Muscle layer of duodenum (tissue), 2 donors: ENCODE data around the gene TTC7B.
"Not testable (repeated sequence)": the region's sequence is repeated elsewhere in the genome, so short reads cannot be mapped to it uniquely, and the experiment has no call there.

Experiments
- H3K27ac ChIP-seq: one replicate; pipeline ENCODE4 v1.7.0; 2013; ENCODE audit warnings: mild to moderate bottlenecking, low read length
- H3K27me3 ChIP-seq: one replicate; pipeline ENCODE4 v1.7.0; 2013; ENCODE audit warnings: low read depth, mild to moderate bottlenecking, control low read depth, low read length
- H3K36me3 ChIP-seq, 2 donors: one replicate each; pipeline ENCODE4 v1.7.0; 2013; ENCODE audit warnings: low read length in 2 of 2, control low read depth in 1 of 2, mild to moderate bottlenecking in 1 of 2; ENCODE audit not compliant: insufficient read depth in 2 of 2, control insufficient read depth in 1 of 2
- H3K4me1 ChIP-seq, 2 donors: one replicate each; pipeline ENCODE4 v1.7.0; 2013; ENCODE audit warnings: low read length in 2 of 2, mild to moderate bottlenecking in 2 of 2, control low read depth in 1 of 2, moderate library complexity in 1 of 2; ENCODE audit not compliant: insufficient read depth in 2 of 2, control insufficient read depth in 1 of 2
- H3K4me3 ChIP-seq, 2 donors: one replicate each; pipeline ENCODE4 v1.7.0; 2013; ENCODE audit warnings: low read length in 2 of 2, low read depth in 1 of 2, mild to moderate bottlenecking in 1 of 2
- H3K9me3 ChIP-seq, 2 donors: one replicate each; pipeline ENCODE4 v1.7.0; 2013; ENCODE audit warnings: low read length in 2 of 2, control low read depth in 1 of 2, mild to moderate bottlenecking in 1 of 2; ENCODE audit not compliant: control insufficient read depth in 1 of 2
- donor health status: healthy.

The TTC7B gene

DNA sequence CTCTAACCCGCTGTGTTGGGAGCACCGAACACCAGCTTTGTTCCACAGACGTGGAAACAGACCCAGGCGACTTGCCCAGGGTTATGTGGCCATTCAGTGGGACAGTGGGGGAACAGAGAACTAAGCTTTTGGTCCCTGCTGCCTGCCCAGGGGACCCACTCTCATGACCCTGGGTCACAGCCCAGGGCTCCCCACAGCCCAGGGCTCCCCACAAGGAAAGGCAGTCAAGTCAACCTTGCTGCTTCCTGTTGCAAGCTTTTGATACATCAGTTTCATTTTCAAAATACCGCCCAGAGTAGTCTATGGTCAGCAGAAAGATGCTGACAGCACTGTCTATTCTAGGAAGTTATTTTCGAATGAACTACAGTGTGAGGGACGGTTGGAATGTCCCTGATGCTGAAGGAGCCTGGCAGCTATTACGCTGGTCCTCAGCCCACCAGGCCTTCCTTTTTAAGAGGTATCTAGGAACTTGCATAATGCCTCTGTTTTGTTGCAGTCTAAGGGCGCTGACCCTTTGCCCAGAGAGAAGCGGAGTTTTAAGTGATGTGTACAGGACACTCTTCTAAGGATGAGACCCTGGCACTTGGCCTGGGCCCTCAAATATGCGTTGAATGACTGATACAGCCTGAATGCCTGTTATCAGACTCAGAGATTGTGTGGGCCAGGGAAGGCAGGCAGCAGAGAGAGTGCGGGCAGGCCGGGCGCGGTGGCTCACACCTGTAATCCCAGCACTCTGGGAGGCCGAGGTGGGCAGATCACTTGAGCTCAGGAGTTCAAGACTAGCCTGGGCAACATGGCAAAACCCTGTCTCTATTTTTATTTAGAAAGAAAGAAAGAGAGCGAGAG, 12.6 kb upstream of the TTC7B start:
- Histone ChIP-seq H3K4me3 (peak overlapping the region; percentile 48 to 65), H3K36me3 (no peaks in the 10 kb centered on the region), H3K9me3 (peaks cover 0 to 3% of the 10 kb centered on the region in 2 donors), H3K27ac (peak overlapping the region; percentile 95), H3K4me1 (peaks cover 5 to 7% of the 10 kb centered on the region in 2 donors), H3K27me3 (no peaks in the 10 kb centered on the region)

DNA sequence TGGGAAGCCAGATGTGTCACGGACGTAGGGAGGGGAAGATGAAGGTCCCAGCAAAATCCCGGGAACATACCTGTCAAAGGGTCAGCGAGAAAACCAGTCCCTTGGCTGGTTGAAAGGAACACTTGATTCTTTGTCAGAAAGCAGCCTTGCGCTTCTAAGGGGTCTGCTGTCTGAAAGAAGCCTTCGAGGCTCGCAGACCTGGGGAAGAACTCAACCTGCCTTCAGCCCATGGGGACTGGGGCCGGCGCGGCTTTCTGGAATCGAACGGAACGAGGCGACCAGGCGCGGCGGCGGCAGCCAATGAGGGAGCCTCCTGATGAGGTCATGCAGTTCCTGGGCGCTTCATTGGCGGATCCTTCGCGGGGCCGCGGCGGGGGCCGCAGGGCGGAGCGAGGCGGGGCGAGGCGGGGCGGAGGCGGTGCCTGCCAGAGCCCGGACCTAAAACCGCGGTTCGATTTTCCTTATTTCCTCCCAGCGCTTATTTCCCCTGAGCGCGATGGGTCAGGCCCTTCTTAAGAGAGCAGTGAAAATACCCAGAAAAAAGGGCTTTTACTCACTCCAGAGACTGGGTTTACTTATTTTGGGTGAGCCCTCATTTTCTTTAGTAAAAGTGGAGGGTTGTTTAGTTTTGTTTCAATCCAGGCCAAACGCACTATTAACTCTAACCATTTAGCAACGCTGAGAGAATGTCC, 11.8 kb upstream of the TTC7B start:
- H3K9me3 ChIP-seq = peaks cover 0 to 3% of the 10 kb centered on the region in 2 donors
- peak overlapping the region; percentile 95 for H3K27ac ChIP-seq
- peak overlapping the region; percentile 48 to 70 for H3K4me3 ChIP-seq
- no peaks in the 10 kb centered on the region for H3K36me3 ChIP-seq
- no peaks in the 10 kb centered on the region for H3K27me3 ChIP-seq
- peaks cover 5 to 7% of the 10 kb centered on the region in 2 donors for H3K4me1 ChIP-seq

DNA sequence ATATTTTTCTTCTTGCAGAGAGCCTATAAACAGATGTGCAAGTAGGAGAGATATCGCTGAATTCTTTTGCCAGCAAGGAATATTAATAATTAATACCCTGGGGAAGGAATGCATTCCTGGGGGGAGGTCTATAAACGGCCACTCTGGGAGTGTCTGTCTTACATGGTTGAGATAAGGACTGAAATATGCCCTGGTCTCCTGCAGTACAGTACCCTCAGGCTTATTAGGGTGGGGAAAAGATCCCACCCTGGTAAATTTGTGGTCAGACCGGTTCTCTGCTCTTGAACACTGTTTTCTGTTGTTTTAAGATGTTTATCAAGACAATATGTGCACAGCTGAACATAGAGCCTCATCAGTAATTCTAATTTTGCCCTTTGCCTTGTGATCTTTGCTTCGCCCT, 7.3 kb upstream of the TTC7B start:
- not testable (repeated sequence) for H3K9me3 ChIP-seq, H3K36me3 ChIP-seq, H3K27ac ChIP-seq, H3K27me3 ChIP-seq, H3K4me1 ChIP-seq, H3K4me3 ChIP-seq

DNA sequence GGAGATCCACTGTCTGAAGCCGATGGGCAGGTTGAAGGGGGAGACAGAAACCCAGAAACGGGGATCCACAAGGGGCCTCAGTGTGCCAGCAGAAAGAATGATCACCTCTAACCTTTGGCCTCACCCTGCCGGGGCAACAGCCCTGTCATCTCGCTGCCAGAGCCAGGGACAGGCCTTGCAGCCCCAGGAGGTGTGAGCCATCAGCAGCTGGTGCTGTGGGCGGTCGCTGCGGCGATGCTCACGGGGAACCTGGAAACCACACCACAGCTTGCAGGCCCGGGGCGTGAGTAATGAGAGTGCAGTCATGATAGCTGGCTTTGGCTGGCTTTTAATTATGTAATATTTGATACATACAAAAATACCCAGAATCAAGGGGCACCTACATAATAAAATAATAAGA, 4.7 kb upstream of the TTC7B start:
- H3K4me3 ChIP-seq = no peak overlapping the region
- no peaks in the 10 kb centered on the region for H3K27me3 ChIP-seq
- peaks cover 0 to 3% of the 10 kb centered on the region in 2 donors for H3K9me3 ChIP-seq
- H3K4me1 ChIP-seq = no peaks in the 10 kb centered on the region
- H3K27ac ChIP-seq = no peak overlapping the region
- no peaks in the 10 kb centered on the region for H3K36me3 ChIP-seq

DNA sequence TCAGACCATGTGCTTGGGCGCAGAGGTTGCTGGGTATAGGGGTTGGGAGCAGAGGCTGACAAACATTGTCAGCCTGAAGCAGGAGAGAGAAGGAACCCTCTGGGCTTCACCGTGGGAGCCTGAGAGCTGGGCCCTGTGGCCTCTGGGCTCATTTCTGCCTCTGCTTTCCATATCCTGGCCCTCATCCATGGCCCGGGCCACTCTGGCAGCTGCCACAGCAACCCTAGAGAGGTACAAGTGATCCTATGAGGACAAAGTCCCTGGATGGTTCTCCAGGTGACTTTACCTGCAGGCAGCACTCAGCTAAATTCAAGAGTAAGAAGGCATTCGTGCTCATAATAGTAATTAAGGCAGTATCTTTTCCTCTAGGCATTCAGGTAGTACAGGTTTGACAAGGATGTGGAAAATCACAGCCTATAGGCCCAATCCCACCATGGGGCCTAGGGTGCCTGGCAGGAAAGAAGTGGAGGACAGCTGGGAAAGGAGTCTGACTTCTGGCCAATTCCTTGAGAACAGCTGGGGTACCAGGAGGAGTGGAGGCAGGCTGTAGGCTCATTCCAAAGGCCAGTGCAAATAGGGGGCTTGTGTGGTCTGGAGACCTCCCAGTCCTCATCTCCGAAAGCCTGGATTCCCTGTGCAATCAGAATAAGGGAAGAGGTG, 3.6 kb upstream of the TTC7B start:
- H3K9me3 ChIP-seq = peaks cover 0 to 3% of the 10 kb centered on the region in 2 donors
- peaks cover 0 to 9% of the 10 kb centered on the region in 2 donors for H3K4me1 ChIP-seq
- H3K4me3 ChIP-seq = no peak overlapping the region
- no peaks in the 10 kb centered on the region for H3K27me3 ChIP-seq
- no peak overlapping the region for H3K27ac ChIP-seq
- no peaks in the 10 kb centered on the region for H3K36me3 ChIP-seq

DNA sequence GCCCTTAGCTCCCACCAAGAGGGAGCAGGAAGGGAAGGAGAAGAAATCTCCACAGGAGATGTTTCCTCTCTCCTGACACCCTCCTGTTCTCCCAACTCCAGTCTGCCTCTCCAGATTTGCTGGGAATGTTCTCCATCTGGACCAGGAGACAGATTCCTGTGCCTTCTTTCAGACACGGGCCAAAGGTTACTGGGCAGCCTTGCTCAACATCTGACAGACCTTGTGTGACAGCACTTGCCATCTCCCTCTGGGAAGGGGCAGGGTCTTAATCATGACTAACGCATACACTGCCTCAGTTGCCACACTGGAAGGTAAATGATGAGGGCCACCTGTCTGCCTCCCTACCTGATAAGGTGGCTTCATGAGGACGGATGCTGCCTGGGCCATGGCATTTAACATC, 2.5 kb upstream of the TTC7B start:
- Histone ChIP-seq H3K9me3 (no peaks in the 10 kb centered on the region), H3K27me3 (no peaks in the 10 kb centered on the region), H3K4me3 (no peak overlapping the region), H3K4me1 (peaks cover 0 to 18% of the 10 kb centered on the region in 2 donors), H3K27ac (no peak overlapping the region), H3K36me3 (no peaks in the 10 kb centered on the region)

DNA sequence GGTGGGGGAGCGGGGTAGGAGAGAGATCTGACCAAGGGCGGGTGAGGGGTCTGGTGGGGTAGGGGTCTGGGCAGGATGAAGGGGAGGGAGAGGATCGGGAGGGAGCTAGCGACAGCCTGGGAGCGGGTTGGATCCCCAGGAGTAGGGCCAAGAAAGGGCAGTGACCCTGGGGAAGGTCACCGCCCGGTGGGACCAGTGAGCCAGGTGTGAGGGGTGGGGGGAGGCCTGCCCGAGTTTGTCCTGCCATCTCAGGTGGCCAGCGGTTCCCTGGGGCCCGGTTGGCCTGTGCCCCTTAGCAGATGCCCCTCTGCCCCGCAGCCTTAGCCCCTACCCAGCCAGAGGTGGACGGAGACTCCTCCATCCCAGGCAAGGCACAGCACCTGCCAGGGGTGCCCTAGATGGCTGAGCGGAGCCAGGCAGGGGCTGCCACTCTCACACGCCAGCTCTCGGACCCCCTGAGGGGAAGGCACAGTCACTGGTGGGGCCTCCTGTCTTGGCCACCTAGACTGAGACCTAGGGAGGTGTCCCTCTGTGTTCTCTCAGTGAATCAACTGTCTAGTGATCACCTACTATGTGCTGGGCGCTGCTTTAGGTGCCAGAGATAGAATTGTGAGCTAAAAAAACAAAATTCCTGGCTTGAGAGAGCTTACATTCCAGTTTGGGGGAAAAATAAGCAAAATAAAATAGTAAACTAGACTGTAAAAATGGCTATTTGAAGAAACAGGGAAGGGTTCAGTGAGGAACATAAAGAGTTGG, 629 bp upstream of the TTC7B start:
- Histone ChIP-seq H3K27ac (no peak overlapping the region), H3K4me1 (peaks cover 0 to 18% of the 10 kb centered on the region in 2 donors), H3K36me3 (no peaks in the 10 kb centered on the region), H3K27me3 (no peaks in the 10 kb centered on the region), H3K4me3 (no peak overlapping the region), H3K9me3 (no peaks in the 10 kb centered on the region)

DNA sequence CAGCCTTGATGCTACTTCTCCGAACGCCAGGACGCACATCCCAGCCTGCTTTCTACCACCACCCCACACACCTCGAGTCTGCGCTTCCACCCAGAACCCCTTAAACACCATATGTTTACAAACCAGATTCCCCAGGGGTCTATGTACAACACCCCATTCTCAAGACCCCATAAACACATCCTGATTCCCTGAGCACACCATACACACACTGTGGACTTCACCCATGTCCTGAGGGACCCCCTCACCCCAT, 733 bp downstream of the TTC7B start:
- Histone ChIP-seq H3K27ac (no peak overlapping the region), H3K4me3 (peak overlapping the region; percentile 78 to 79), H3K9me3 (no peaks in the 10 kb centered on the region), H3K36me3 (no peaks in the 10 kb centered on the region), H3K4me1 (peaks cover 0 to 18% of the 10 kb centered on the region in 2 donors), H3K27me3 (no peaks in the 10 kb centered on the region)

DNA sequence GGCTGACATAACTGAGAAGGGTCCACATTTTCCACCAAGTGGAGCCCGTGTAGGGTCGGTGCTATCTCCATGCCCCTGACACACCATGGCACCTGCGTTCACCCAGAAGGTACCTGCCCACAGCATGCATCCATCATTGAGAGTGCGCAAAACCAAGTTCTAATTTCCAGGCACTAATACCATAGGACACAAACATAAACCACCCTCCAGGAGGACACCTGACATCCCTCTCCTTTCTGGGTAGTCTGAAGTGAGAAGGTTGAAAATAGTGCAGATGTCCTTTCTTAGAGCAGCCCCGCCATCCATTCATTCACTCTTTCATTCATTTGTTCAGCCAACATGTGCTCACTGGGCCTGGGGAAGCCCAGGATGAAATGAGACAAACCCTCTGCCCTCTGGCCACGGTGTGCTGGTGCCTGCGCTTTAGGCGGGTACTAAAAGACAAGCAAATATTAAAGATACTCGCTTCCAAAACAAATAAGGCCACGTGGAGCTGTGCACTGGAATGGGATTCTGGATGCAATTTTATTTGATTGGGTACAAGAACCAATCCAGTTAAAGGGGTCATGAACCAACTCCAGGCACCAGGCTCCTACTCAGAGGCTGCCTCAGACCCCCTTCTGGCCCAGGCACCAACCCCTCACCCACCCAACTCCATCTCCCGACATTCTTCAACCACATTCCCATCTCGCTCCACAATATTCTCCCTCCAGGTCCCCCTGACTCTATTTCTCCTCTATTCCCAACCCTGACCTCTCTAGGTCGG, 1.2 kb downstream of the TTC7B start:
- Histone ChIP-seq H3K4me1 (peaks cover 0 to 18% of the 10 kb centered on the region in 2 donors), H3K27ac (no peak overlapping the region), H3K9me3 (no peaks in the 10 kb centered on the region), H3K27me3 (no peaks in the 10 kb centered on the region), H3K4me3 (peak overlapping the region; percentile 78 to 79), H3K36me3 (no peaks in the 10 kb centered on the region)

DNA sequence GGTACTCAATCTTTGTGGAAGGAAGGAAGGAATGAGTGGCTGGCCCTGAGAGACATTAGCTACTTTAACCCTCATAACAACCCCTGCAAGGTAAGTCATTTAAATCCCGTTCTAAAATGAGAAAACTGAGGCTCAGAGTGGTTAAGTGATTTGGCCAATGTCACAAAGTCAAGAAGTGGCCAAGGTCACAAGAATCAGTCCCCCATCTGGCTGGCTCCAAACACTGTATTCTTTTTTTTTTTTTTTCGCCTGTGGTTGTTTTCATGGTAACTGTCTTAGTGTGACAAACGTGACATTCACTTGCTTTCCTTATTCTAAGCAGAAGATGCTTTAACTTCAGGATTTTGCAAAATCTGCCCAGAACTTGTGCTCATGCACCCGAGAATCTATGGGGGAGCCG, 2.8 kb downstream of the TTC7B start:
- Histone ChIP-seq H3K27ac (no peak overlapping the region), H3K4me3 (no peak overlapping the region), H3K9me3 (no peaks in the 10 kb centered on the region), H3K36me3 (no peaks in the 10 kb centered on the region), H3K27me3 (no peaks in the 10 kb centered on the region), H3K4me1 (peaks cover 0 to 24% of the 10 kb centered on the region in 2 donors)
